ENCODE measurements around the gene SEMA4D. TPM values are rescaled to one million over a fixed set of nuclear protein-coding genes. Genes with fewer than 3 reads are reported as not detected.

Gene SEMA4D
- total RNA-seq, 1 donor from 2014 or later = 28.2 TPM

GRCh38 chr9:89501311-89501898 lies 3.5 kb upstream of the SEMA4D start:
- no peak for DNase-seq (ENCODE audit: low spot score)

DNA sequence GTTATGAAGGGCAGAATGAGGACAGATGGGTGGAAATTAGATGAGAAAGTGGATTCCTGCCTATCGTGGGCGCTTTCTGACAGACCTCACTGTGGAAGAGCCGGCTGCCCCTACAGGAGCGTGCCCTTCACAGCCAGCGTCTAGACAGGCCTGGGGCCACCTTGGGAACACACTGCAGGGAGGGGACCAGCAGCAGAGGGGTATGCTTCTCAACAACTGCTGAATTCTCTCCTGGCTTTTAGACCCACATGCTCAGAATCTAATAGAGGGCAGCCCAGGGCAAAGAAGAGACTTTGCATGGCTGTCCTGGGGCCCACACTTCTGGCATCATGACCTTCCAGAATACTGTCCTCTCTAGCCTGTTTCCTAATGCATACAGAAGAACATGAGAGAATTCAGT lies 2.1 kb upstream of the SEMA4D start:
- DNase-seq (ENCODE audit: low spot score) = no peak

- no peak for DNase-seq (ENCODE audit: low spot score)
Observed at GRCh38 chr9:89498852-89499480, 1.1 kb upstream of the SEMA4D start.

GRCh38 chr9:89497257-89497963 lies 503 bp downstream of the SEMA4D start:
- DNase-seq (ENCODE audit: low spot score) = no peak

DNA sequence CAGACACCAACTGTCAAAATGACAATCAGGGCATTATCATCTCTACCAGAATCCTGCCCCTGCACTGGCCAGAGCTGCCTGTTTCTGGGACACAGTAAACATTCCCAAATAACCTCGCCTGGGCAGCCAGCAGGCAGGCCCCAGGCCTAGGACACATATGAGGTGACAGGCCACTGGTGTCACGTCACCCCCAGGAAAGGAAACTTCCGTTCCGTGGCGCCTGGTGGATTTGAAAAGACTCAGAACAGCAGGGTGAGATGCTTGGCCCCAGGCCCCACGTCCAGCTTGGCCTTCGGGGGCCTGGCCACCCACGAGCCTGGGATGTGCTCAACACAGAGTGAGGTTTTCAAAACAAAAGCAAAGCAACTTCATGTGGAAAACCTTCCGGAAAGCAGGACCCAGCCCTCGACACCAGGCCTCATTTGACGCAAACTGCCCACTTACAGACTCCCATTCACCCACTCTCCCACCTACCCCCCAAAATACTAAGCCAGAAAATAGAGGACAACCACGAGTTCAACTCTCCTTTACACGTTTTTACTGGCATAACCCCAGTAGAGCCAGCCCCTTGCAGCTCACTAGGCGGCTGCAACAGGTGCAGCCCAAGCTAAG lies 1.2 kb downstream of the SEMA4D start:
- no peak for DNase-seq (ENCODE audit: low spot score)

GRCh38 chr9:89495824-89496560 lies 1.9 kb downstream of the SEMA4D start:
- DNase-seq (ENCODE audit: low spot score) = no peak

- DNase-seq (ENCODE audit: low spot score) = no peak
Observed at GRCh38 chr9:89494199-89494598, 3.7 kb downstream of the SEMA4D start.

GRCh38 chr9:89493671-89494070 lies 4.2 kb downstream of the SEMA4D start:
- no peak for DNase-seq (ENCODE audit: low spot score)

DNA sequence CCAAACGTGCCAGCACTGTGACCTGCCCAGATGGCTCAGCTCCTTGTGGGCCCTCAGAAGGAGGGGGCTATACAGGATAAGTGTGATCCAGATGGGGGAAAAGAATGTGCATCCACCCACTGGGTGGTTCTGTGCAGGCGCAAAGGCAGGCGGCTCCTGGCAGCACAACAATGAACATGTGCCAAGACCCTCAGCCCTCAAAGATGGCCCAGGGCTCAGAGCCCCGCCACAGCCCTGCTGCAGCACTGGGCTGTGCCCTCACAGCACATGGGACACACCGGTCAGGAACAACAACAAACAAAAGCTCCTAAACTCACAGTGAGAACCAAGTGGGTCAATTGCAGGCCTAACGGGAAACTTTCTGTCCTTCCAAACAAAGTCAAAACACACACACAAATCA lies 4.7 kb downstream of the SEMA4D start:
- no peak for DNase-seq (ENCODE audit: low spot score)

GRCh38 chr9:89492586-89492985 lies 5.3 kb downstream of the SEMA4D start:
- no peak for DNase-seq (ENCODE audit: low spot score)

GRCh38 chr9:89491694-89492093 lies 6.2 kb downstream of the SEMA4D start:
- DNase-seq (ENCODE audit: low spot score) = no peak

DNA sequence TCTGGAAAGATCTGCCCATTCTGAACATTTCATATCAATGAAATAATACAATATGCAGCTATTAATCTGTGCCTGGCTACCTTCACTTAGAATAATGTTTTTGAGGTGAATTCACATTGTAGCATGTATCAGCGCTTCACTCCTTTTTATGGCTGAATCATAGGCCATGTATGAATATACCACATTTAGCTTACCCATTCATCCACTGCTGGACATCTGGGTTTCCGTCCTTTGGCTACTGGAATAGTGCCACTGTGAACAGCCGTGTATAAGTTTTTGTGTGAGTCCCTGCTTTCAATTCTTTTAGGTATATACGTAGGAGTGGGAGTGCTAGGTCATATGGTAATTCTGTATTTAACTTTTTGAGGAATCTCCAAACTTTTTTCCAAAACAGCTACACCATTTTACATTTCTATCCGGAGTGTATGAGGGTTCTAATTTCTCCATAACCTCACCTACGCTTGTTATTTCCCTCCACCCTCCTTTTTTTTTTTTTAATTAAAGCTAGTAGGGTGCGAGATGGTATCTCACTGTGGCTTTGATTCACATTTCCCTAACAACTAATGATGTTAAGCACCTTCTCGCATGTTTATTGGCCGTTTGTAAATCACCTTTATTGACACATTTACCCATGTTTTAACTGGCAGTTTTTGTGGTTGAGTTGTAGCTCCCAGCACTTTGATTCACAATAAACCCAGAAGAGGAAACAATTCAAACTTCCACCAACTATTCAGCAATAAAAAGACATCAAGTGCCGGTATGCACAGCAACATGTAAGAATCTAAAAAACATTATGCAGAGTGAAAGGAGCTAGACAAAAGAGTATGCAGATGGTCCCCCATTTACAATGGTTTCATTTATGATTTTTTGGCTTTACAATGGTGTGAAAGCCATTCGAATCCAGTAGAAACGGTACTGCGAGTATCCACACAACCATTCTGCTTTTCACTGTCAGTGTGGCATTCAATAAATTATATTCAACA lies 8.1 kb downstream of the SEMA4D start:
- DNase-seq (ENCODE audit: low spot score) = no peak

DNA sequence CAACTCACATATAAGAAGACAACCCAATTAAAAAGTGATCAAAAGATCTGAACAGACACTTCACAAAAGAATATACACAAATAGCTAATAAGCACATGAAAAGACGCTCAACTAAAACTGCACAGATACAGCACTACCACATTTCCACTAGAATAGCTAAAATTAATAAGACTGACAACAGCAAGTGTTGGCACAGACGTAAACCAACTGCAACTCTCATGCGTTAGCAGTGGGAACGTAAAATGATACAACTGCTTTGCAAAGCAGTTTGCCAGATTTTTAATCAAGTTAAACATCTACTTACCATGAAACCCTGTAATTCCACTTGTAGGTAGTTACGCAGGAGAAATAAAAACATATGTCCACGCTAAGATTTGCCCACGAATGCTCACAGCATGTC lies 9.0 kb downstream of the SEMA4D start:
- DNase-seq (ENCODE audit: low spot score) = no peak

- no peak for DNase-seq (ENCODE audit: low spot score)
Observed at GRCh38 chr9:89488131-89488530, 9.8 kb downstream of the SEMA4D start.

DNA sequence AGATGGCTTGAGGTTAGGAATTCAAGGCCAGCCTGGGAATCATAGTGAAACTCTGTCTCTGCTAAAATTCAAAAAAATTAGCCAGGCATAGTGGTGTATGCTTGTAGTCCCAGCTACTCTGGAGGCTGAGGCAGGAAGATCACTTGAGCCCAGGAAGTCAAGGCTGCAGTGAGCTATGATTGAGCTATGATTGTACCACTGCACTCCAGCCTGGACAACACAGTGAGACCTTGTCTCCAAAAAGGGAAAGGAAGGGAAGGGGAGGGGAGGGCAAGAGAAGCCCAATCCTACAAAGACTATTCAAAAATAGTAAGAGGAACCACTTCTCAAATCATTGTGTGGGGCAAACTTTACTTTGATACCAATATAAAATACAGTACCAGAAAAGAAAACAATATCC lies 11.2 kb downstream of the SEMA4D start:
- DNase-seq (ENCODE audit: low spot score) = no peak

- DNase-seq (ENCODE audit: low spot score) = no peak
Observed at GRCh38 chr9:89484475-89485404, 13.2 kb downstream of the SEMA4D start.

- DNase-seq (ENCODE audit: low spot score) = no peak
Observed at GRCh38 chr9:89483592-89484474, 14.1 kb downstream of the SEMA4D start.

GRCh38 chr9:89482901-89483361 lies 15.0 kb downstream of the SEMA4D start:
- DNase-seq (ENCODE audit: low spot score) = no peak

All from umbilical cord (tissue), 2 donors.